Measurements from ENCODE around the gene F3.
"Not testable (repeated sequence)": the region's sequence is repeated elsewhere in the genome, so short reads cannot be mapped to it uniquely, and the experiment has no call there.

GRCh38 chr1:94570965-94571364 lies 29.4 kb upstream of the F3 start:
- TF ChIP-seq POLR2AphosphoS5 (IDR thresholded peaks at IDR 0.05) = not testable (repeated sequence)
- TF ChIP-seq, protein P1, sequence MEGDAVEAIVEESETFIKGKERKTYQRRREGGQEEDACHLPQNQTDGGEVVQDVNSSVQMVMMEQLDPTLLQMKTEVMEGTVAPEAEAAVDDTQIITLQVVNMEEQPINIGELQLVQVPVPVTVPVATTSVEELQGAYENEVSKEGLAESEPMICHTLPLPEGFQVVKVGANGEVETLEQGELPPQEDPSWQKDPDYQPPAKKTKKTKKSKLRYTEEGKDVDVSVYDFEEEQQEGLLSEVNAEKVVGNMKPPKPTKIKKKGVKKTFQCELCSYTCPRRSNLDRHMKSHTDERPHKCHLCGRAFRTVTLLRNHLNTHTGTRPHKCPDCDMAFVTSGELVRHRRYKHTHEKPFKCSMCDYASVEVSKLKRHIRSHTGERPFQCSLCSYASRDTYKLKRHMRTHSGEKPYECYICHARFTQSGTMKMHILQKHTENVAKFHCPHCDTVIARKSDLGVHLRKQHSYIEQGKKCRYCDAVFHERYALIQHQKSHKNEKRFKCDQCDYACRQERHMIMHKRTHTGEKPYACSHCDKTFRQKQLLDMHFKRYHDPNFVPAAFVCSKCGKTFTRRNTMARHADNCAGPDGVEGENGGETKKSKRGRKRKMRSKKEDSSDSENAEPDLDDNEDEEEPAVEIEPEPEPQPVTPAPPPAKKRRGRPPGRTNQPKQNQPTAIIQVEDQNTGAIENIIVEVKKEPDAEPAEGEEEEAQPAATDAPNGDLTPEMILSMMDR (IDR thresholded peaks at IDR 0.05 in 8 of 11, conservative IDR thresholded peaks at IDR 0.05 in 3 of 11) = not testable (repeated sequence)
